HG03565 (cell line): ENCODE data around the gene FXYD4.
"Not testable (repeated sequence)": the region's sequence is repeated elsewhere in the genome, so short reads cannot be mapped to it uniquely, and the experiment has no call there.

Source experiments
- ATAC-seq: cut with Tn5 transposase; IDR thresholded peaks from one replicate; pipeline ENCODE4 v1.9.1; 2021; ENCODE audit warnings: mild to moderate bottlenecking, moderate library complexity; ENCODE audit not compliant: unreplicated experiment

Gene FXYD4

GRCh38 chr10:43415544-43415943 is 44.1 kb downstream of the FXYD4 start:
- ATAC-seq, result no peak

GRCh38 chr10:43417950-43418768 is 46.7 kb downstream of the FXYD4 start:
- no peak for ATAC-seq

DNA sequence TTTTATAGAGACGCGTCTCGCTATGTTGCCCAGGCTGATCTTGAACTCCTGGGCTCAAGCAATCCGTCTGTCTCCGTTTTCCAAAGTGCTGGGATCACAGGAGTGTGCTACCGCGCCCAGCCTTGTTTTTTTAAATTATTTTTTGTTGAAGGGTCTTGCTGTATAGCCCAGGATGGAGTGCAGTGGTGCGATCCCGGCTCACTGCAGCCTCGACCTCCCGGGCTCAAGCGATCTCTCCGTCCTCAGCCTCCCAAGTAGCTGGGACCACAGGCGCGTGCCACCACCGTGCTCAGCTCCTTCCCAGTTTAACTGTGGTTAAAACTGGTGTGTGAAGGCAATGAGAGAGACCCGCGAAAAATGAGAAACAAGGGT is 48.5 kb downstream of the FXYD4 start:
- ATAC-seq, result no peak

- peak; percentile 87 for ATAC-seq
Measured at GRCh38 chr10:43420369-43421200, 49.1 kb downstream of the FXYD4 start.

GRCh38 chr10:43421201-43421507 is 49.7 kb downstream of the FXYD4 start:
- ATAC-seq, result no peak

- ATAC-seq, result no peak
Measured at GRCh38 chr10:43421519-43421918, 50.1 kb downstream of the FXYD4 start.

- ATAC-seq, result not testable (repeated sequence)
Measured at GRCh38 chr10:43421944-43422343, 50.5 kb downstream of the FXYD4 start.

- no peak for ATAC-seq
Measured at GRCh38 chr10:43424416-43424815, 53.0 kb downstream of the FXYD4 start.
